Loucy (cell line): ENCODE measurements around the gene KCNMA1.

Experiments used
- H2AFZ ChIP-seq: fragments of 200-600 bp; sonication (generic); 2 replicates; pipeline ENCODE4 v1.6.0; 2016; ENCODE audit warnings: antibody characterized with exemption, mild to moderate bottlenecking, low read length, moderate library complexity
- H3F3A ChIP-seq: fragments of 200-600 bp; 2 replicates; pipeline ENCODE4 v1.6.0; 2016; ENCODE audit warnings: antibody characterized with exemption, low read depth, mild to moderate bottlenecking
- H3K27me3 ChIP-seq: fragments of 200-600 bp; sonication (generic); 2 replicates; pipeline ENCODE4 v1.6.1; 2014; ENCODE audit warnings: low read length, mild to moderate bottlenecking; ENCODE audit not compliant: insufficient read depth, poor library complexity, severe bottlenecking
- H3K36me3 ChIP-seq: fragments of 200-600 bp; sonication (generic); 2 replicates; pipeline ENCODE4 v1.6.1; 2016; ENCODE audit warnings: low read length; ENCODE audit not compliant: insufficient read depth
- H3K4me1 ChIP-seq: fragments of 200-600 bp; sonication (generic); 2 replicates; pipeline ENCODE4 v1.5.1; 2014; ENCODE audit warnings: low read length, mild to moderate bottlenecking; ENCODE audit not compliant: insufficient read depth, poor library complexity, severe bottlenecking
- H3K4me2 ChIP-seq: fragments of 200-600 bp; sonication (generic); 2 replicates; pipeline ENCODE4 v1.6.0; 2014; ENCODE audit warnings: antibody characterized with exemption, low read length, low read depth, mild to moderate bottlenecking; ENCODE audit not compliant: poor library complexity, severe bottlenecking
- H3K4me3 ChIP-seq: fragments of 200-600 bp; sonication (generic); 2 replicates; pipeline ENCODE4 v1.5.1; 2014; ENCODE audit warnings: low read length, mild to moderate bottlenecking, mixed read lengths; ENCODE audit not compliant: poor library complexity, severe bottlenecking
- H3K79me2 ChIP-seq: fragments of 200-600 bp; sonication (generic); 2 replicates; pipeline ENCODE4 v1.6.1; 2014; ENCODE audit warnings: low read length; ENCODE audit not compliant: insufficient read depth
- H3K9ac ChIP-seq: fragments of 200-600 bp; sonication (generic); 2 replicates; pipeline ENCODE4 v1.6.0; 2014; ENCODE audit warnings: mild to moderate bottlenecking, low read depth, low read length, moderate library complexity; ENCODE audit not compliant: poor library complexity, severe bottlenecking
- H3K9me2 ChIP-seq: fragments of 200-600 bp; sonication (generic); replicated peaks from 2 replicates; pipeline ENCODE4 v1.6.1; 2016; ENCODE audit warnings: low read depth, low read length, mixed read lengths
- H3K9me3 ChIP-seq: fragments of 200-600 bp; sonication (generic); 2 replicates; pipeline ENCODE4 v1.6.1; 2014; ENCODE audit warnings: mild to moderate bottlenecking, antibody characterized with exemption, low read length, low read depth; ENCODE audit not compliant: insufficient read depth
- H4K20me1 ChIP-seq: fragments of 200-600 bp; sonication (generic); 2 replicates; pipeline ENCODE4 v1.6.0; 2014; ENCODE audit warnings: antibody characterized with exemption, low read length, mild to moderate bottlenecking; ENCODE audit not compliant: insufficient read depth, poor library complexity, severe bottlenecking
- EZH2phosphoT487 ChIP-seq: fragments of 200-600 bp; IDR thresholded peaks from 2 replicates; pipeline ENCODE4 v1.6.1; 2018; ENCODE audit warnings: antibody characterized with exemption, mild to moderate bottlenecking, moderate library complexity, borderline replicate concordance
- TF ChIP-seq, protein P1 (sequence below): fragments of 200-600 bp; sonication (generic); conservative IDR thresholded peaks from 2 replicates; pipeline ENCODE4 v1.5.1; 2014; ENCODE audit warnings: mild to moderate bottlenecking, antibody characterized with exemption, low read length

KCNMA1 gene

DNA sequence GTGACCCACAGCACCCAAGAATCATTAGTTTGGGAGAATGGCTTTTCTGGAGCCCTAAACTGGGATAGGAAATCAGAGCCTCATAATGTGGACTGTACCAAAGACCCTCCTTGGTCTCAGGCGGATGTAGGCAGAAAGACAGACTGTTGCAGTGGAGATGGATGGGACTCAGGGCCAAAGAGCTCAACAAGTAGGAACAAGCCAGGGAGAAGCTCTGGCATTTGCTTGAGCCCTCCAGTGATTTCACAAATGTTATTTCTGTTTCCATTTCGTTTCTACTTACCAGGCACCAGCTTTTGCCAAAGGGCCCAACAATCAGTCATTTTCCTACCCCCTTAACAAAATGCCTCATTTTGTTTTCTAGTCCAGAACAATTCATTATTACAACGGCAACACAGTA is 762.7 kb downstream of the KCNMA1 start:
- Histone ChIP-seq H3K9me2 (no peaks in the 10 kb centered on the region), H3F3A (no peaks in the 10 kb centered on the region), H3K79me2 (no peaks in the 10 kb centered on the region), H2AFZ (no peak overlapping the region), H3K27me3 (no peaks in the 10 kb centered on the region), H3K9ac (no peak overlapping the region), H3K36me3 (no peaks in the 10 kb centered on the region), H3K4me3 (no peak overlapping the region), H4K20me1 (no peaks in the 10 kb centered on the region), H3K4me1 (peaks cover 14% of the 10 kb centered on the region), H3K4me2 (no peak overlapping the region), H3K9me3 (no peaks in the 10 kb centered on the region)
- no peak for TF ChIP-seq EZH2phosphoT487
- TF ChIP-seq, protein P1, sequence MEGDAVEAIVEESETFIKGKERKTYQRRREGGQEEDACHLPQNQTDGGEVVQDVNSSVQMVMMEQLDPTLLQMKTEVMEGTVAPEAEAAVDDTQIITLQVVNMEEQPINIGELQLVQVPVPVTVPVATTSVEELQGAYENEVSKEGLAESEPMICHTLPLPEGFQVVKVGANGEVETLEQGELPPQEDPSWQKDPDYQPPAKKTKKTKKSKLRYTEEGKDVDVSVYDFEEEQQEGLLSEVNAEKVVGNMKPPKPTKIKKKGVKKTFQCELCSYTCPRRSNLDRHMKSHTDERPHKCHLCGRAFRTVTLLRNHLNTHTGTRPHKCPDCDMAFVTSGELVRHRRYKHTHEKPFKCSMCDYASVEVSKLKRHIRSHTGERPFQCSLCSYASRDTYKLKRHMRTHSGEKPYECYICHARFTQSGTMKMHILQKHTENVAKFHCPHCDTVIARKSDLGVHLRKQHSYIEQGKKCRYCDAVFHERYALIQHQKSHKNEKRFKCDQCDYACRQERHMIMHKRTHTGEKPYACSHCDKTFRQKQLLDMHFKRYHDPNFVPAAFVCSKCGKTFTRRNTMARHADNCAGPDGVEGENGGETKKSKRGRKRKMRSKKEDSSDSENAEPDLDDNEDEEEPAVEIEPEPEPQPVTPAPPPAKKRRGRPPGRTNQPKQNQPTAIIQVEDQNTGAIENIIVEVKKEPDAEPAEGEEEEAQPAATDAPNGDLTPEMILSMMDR = no peak

DNA sequence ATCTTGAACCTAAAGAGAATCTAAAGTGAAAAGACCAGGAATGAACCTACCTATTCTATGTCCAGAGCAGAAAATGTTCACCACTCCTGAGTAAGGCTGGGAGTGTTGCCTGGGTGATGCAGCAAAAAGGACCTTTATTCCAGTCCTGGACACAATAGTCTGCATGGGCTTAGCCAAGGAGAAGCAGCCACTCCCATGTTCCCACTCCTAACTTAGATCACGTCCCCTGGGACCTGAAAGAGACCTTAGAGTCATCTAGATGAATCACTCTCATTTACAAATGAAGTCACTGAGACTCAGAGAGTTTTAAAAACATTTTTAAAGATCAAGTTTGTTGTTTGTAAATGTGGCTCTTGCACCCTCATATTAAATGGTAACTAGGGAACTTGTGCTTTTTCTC is 763.4 kb downstream of the KCNMA1 start:
- H3K9me3 ChIP-seq = no peaks in the 10 kb centered on the region
- H3K27me3 ChIP-seq = no peaks in the 10 kb centered on the region
- no peak overlapping the region for H3K4me3 ChIP-seq
- no peaks in the 10 kb centered on the region for H3F3A ChIP-seq
- H4K20me1 ChIP-seq = no peaks in the 10 kb centered on the region
- H3K79me2 ChIP-seq = no peaks in the 10 kb centered on the region
- H2AFZ ChIP-seq = peak overlapping the region; percentile 42
- H3K9me2 ChIP-seq = no peaks in the 10 kb centered on the region
- peaks cover 7% of the 10 kb centered on the region for H3K4me1 ChIP-seq
- no peak overlapping the region for H3K9ac ChIP-seq
- H3K4me2 ChIP-seq = no peak overlapping the region
- H3K36me3 ChIP-seq = no peaks in the 10 kb centered on the region
- TF ChIP-seq, protein P1 = no peak
- no peak for TF ChIP-seq EZH2phosphoT487

DNA sequence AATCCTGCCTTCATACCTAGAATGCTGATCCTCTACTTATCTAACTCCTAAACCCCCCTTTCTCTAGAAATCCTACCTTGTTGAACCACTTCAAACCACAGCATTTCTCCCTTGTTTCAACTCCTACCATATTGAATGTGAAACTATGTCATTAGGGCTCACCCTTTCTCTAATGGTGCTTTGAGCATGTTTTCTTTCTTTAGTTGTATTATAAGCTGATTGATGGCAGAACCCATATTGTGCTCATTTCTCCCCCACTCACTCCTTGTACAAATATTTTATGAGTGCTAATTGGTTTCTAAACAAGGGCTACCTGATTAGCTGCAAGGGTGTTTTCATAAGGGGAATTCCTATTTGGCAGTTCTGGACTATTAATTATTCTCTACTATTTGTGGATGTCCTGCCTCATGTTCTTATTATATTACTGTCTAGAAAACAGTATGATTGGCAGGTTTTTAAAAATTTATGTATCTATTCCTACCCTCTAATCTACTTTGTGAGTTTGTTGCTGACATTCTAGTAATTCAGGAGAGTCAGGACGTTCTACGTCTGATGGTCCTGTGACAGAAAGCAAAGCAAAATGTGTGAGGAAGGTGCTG is 765.8 kb downstream of the KCNMA1 start:
- H3K4me2 ChIP-seq = no peak overlapping the region
- no peak overlapping the region for H3K4me3 ChIP-seq
- H4K20me1 ChIP-seq = no peaks in the 10 kb centered on the region
- H3K36me3 ChIP-seq = no peaks in the 10 kb centered on the region
- no peak overlapping the region for H3K9ac ChIP-seq
- H3K9me2 ChIP-seq = no peaks in the 10 kb centered on the region
- no peaks in the 10 kb centered on the region for H3K27me3 ChIP-seq
- H3F3A ChIP-seq = no peaks in the 10 kb centered on the region
- no peak overlapping the region for H2AFZ ChIP-seq
- peaks cover 7% of the 10 kb centered on the region for H3K4me1 ChIP-seq
- TF ChIP-seq EZH2phosphoT487 = no peak
- H3K9me3 ChIP-seq = no peaks in the 10 kb centered on the region
- H3K79me2 ChIP-seq = no peaks in the 10 kb centered on the region

DNA sequence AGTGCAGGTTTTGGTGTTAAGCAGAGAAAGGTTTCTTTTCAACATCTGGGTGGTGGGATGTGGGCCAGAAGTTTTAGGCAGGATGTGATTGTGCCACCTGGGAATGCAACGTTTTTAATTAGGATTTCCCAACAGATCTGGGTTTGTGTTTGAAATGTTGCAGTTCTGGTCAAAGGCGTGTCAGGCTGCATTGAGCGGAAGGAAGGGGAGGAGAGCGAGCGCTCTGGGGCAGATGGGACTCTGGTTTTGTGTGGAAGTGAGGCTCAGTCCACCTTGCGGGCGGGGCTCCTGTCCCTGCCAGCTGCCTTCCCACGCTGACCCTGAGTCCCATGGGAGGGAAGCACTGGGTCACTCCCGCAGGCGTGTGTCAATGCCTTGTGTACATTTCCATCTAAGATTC is 767.7 kb downstream of the KCNMA1 start:
- Histone ChIP-seq H2AFZ (no peak overlapping the region), H3K27me3 (no peaks in the 10 kb centered on the region), H3K9me3 (no peaks in the 10 kb centered on the region), H3K9me2 (no peaks in the 10 kb centered on the region), H3K79me2 (no peaks in the 10 kb centered on the region), H4K20me1 (no peaks in the 10 kb centered on the region), H3K4me1 (peaks cover 7% of the 10 kb centered on the region), H3F3A (no peaks in the 10 kb centered on the region), H3K36me3 (no peaks in the 10 kb centered on the region), H3K9ac (no peak overlapping the region), H3K4me2 (no peak overlapping the region), H3K4me3 (no peak overlapping the region)
- TF ChIP-seq, protein P1 = no peak
- TF ChIP-seq EZH2phosphoT487 = no peak
